SIG-M5 treated with dmso at 0.1 percent for 504 hours (cell line): ENCODE results near the gene TAAR6.
"Not testable (repeated sequence)": the region's sequence is repeated elsewhere in the genome, so short reads cannot be mapped to it uniquely, and the experiment has no call there.

ENCODE experiments used
- DNase-seq: peaks from one replicate; lab custom pipeline; 2025; ENCODE audit not compliant: unreplicated experiment; lab: John Stamatoyannopoulos, UW

TAAR6 gene, protein sequence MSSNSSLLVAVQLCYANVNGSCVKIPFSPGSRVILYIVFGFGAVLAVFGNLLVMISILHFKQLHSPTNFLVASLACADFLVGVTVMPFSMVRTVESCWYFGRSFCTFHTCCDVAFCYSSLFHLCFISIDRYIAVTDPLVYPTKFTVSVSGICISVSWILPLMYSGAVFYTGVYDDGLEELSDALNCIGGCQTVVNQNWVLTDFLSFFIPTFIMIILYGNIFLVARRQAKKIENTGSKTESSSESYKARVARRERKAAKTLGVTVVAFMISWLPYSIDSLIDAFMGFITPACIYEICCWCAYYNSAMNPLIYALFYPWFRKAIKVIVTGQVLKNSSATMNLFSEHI

DNA sequence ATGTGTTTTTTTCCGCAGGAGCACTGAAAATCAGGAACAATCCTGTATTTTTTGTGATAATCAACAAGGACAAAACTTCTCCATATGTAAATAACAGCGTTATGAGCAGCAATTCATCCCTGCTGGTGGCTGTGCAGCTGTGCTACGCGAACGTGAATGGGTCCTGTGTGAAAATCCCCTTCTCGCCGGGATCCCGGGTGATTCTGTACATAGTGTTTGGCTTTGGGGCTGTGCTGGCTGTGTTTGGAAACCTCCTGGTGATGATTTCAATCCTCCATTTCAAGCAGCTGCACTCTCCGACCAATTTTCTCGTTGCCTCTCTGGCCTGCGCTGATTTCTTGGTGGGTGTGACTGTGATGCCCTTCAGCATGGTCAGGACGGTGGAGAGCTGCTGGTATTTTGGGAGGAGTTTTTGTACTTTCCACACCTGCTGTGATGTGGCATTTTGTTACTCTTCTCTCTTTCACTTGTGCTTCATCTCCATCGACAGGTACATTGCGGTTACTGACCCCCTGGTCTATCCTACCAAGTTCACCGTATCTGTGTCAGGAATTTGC is at the start of gene TAAR6:
TSS of gene TAAR6 (plus strand) at position 102 of the 557 bp plus-strand sequence. CDS start at position 102, 0 bp downstream.
- no peak for DNase-seq

DNA sequence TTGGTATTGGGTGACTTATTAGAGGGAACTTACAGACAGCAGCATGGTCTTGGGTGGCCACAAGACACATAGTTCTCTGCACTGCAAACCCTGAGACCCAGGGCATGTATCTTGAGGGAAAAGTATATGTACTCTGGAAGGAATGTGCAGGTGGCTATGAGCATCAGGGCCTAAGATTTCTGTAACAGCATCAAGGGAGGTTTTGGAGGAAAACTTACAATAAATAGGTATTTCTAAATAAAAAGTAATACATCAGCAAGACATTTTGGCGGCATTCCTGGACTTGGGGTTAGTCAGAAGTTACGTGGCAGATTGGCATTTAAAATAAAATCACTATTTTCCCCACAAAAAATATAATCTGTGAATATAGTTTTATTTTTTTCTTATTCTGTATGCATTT is 49.2 kb upstream of the TAAR6 start:
- no peak for DNase-seq

DNA sequence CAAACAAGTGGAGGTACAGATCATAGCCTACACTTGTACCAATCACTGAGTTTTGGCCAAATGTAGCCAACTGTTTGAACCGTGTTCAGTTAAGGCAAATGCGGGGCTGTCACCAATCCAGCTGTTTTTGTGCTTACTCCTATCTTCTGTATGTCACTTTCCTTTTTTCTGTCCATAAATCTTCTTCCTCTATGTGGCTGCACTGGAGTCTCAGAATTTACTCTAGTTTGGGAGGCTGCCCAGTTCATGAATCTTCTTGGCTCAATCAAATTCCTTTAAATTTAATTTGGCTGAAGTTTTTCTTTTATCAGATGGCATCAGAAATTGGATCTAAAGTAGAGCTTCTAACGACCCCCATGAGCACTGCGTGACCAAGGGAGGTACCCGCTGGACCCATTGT is 45.5 kb upstream of the TAAR6 start:
- DNase-seq: no peak

DNA sequence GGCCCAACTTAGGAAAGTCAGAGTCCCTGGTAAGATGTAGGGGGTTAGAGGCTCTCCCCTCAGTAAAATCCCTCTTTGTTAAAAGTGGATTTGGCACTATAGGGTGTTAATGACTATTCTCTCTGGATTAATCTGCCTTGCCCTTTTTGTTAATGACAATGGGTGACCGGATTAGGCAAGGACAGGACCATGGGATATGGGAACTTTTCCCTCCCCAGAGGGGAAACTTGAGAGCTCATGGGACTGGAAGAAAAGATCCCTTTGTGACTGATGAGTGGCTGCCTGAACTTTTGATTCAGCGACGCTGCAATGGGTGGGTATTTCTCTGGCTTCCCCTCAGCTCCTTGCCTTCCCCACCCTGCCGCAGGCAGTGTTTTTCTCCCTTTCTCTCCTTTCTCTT is 44.3 kb upstream of the TAAR6 start:
- DNase-seq: no peak

DNA sequence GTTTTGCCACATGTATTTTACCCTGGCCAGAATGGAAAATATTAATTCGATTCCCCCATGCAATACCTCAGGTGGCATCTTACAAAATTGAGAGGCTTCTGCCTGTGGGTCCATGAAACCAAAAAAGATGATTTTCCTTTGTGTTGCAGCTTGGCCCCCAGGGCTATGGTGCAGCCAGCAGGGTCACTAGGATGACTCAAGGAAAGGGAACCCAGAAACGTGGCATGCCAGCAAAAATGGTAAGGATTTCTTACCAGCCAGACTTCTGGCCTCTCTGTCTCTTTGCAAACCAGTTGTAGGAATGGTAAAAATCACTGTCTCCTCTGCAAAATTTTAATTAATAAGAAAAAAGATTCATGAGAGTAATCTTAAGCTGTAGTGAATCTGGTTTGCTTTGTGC is 43.7 kb upstream of the TAAR6 start:
- DNase-seq: no peak

DNA sequence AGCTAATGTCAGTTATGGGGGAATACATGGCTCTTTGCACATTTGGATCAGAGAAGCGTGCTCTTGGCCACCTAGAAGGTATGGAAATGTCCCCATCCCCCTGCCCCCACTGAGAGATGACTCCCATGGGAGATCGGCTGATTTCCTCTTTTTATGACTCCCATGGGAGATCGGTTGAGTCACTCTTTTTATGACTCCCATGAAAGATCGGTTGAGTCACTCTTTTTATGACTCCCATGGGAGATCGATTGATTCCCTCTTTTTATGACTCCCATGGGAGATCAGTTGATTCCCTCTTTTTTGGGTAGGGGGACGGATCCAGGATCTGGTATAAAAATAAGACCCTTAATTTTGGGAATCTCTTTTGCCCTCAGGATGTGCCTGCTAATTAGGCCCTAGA is 42.3 kb upstream of the TAAR6 start:
- DNase-seq: no peak

DNA sequence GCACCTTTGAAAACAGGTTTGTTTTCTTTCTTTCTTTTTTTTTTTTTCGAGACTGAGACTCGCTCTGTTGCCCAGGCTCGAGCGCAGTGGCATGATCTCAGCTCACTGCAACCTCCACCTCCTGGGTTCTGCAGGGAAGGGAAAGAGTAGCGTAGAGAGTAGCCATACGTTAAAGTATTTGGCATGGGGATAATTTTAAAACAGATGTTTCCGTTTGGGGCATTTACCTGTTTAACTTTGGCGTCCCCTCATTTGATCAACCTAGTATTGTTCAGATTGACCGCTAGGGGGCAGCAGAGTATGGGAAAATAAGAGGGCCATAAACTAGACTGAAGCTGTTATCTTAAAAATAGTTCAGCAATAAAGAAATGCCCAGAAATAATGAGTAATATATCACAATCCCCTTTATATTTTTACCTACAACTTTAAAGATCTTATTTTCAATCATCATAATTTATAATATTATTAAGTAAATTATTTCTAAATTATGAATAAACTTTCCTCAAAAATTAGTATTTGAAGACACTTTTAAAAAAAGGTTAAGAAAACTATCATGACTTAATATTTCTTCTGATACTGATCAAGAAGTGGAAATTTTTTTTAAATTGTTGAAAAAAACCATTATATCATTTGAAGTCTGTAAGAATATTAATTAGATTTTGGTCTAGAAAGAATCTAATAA is 39.7 kb upstream of the TAAR6 start:
- peak; percentile 59 for DNase-seq

DNA sequence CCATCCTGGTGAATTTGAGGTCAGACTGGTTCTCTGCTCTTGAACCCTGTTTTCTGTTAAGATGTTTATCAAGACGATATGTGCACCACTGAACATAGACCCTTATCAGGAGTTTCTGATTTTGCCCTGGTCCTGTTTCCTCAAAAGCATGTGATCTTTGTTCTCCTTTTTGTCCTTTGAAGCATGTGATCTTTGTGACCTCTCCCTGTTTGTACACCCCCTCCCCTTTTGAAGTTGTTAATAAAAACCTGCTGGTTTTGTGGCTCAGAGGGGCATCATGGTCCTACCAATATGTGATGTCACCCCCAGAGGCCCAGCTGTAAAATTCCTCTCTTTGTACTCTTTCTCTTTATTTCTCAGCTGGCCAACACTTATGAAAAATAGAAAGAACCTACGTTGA is 35.6 kb upstream of the TAAR6 start:
- not testable (repeated sequence) for DNase-seq

DNA sequence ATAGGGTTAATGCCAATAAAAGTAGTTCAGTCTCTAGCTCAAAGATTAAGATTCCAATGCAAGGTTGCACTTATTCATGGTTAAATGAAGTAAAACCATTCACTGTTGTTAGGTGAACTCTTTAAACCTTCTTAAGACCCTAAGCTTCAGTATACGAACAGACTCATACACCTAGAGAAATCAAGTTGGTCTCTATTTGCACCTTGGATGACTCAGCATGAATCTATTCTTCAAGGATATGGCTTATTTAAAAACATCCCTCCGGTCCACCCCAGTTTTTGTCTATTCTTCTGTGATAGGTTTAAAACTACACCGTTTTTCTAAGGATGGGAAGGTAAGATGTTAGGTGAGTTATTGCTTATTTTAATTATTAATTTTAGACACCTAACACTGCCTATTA is 33.0 kb upstream of the TAAR6 start:
- no peak for DNase-seq

DNA sequence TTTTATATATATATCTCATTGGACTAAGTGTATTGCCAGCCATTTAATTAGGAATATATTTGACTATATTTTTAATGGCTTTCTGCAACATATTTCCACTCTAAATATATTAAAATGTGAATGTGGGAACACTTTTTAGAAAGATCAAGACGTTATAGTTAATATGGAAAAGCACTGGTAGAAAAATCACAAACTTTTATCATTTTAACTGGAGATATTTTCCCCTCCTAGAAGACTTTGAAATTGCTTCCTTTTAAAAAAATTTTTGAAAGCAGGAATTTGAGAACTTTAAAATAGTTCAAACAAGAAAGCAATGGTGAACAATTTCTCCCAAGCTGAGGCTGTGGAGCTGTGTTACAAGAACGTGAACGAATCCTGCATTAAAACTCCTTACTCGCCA is 32.1 kb upstream of the TAAR6 start, which contains the start of gene TAAR9:
TSS of gene TAAR9 (plus strand) at position 301 of the 400 bp plus-strand sequence. CDS start at position 314, 13 bp downstream.
- no peak for DNase-seq

DNA sequence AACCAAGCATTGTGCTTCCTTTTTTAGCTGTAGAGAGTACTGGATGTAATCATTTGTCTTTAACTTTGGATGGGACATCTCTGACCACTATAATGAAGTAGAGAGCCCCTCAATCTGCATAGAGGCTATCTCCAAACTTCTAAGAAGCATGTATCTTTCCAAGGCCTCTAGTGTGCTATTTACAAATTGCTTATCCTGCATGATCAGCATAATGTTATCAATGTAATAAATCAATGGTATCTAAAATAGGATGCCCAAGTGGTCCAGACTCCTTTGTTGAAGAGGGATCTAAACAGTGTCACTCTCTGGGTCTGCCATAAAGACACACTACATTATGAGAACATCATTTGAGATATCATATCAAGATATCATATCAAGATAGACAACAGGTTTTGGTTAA is 25.3 kb upstream of the TAAR6 start:
- DNase-seq: no peak

DNA sequence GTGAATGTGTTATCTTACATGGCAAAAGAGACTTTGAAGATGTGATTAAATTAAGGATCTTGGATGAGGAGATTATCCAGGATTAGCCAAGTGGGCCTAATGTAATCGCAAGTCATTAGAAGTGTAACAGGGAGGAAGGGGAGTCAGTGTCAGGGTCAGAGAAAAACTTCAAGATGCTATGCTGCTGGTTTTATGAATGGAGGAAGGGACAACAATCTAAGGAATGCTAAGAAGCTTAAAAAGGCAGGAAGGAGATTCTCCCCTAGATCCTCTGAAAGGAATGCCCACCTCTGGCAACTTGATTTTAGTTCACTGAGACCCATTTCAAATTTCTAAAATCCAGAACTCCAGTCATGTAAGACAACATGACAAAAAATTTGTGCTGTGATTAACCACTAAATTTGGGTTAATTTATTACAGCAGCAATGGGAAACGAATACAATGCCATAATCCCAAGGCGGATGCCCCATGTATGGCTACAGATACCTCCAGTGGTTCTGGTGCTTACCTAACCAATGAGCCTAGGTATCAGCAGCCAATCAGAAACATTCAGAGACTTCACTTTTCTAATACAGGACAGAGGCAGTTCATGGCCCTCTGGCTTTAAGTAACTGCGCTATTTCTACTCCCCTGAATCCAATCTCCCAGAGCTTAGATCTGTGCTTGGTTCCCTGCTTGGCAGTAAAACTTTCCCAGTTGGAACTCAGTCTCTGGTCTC is 21.2 kb upstream of the TAAR6 start:
- no peak for DNase-seq

DNA sequence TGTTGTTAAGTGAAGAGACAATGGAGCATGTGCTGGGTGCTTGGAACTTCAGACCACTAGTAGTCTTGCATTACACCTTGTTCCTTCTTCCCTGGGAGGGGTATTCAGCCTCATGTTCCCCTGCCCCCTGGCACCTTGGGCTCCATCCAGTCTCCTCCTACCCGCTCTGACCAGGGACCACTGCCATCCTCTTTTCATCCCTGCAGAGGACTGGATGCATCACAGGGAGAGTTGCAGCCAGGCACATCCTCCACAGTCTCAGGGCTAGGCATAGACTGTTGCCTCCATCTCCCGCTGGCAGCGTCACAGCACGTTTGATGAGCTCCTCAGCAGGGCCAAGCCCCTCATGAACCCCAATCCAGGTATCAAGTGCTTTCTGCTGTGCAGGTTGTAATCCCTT is 18.9 kb upstream of the TAAR6 start:
- DNase-seq: no peak

DNA sequence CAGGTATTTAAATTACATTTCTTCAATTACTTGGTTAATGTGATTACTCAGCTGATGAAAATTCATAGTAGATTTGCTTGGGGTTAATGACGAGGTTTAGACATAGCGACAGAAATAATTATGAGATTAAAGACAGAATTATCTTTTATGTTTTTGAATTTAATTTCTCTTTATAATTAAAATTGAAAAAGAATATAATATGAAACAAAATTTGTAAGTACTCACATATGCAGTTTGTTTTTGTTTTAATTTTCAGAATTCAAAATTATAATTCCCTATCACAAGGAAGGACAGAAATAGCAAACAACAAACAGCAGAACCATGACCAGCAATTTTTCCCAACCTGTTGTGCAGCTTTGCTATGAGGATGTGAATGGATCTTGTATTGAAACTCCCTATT is 17.8 kb upstream of the TAAR6 start, which contains the start of gene TAAR8:
TSS of gene TAAR8 (plus strand) at position 301 of the 400 bp plus-strand sequence. CDS start at position 322, 21 bp downstream.
- DNase-seq: no peak

DNA sequence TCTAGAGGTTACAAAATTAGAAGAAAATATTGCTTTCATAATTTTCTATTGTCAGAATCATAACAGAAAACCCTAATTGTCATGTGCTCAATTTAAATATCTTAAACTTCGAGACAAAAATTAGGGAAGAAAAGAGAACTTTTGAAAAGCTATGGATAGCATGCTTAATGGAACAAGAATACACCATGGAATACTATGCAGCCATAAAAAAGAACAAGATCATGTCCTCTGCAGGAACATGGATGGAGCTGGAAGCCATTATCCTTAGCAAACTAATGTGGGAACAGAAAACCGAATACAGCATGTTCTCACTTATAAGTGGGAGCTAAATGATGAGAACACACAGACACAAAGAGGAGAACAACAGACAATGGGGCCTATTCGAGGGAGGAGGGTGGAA is 10.0 kb upstream of the TAAR6 start:
- DNase-seq: not testable (repeated sequence)

DNA sequence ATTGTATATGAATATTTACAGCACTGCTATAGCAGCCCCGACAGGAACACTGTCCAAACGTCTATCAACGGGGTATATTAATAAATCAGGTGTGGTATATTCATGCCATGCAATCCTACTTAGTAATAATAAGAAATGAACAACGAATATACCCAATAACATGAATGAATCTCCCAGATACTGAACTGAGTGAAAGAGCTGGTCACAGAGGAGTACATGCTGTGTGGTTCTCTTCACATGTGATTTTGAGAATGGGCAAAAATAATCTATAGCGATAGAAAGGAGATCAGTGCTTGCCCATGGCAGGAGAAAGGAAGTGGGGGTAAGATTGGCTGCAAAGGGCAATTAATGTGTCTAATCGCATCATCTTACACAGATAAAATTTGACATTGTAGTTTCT is 3.7 kb upstream of the TAAR6 start:
- DNase-seq: no peak

DNA sequence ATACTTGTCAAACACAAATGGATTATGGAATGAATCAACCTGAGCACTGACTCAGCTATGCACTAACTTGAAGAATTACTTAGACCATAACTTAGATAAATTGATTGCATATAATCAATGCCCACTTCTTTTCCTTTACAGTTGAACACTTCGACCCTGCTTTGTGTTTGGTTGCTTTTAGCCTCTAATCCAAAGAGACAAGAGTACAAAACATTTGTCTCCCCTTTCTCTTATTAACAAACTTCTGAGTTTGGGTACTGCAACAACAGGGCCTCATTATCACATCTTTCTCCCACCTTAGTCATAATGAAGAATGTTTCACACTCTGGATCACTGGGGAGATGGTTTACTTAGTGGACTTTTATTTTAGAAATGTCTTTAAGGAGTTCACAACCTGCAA is 2.6 kb upstream of the TAAR6 start:
- DNase-seq: no peak

DNA sequence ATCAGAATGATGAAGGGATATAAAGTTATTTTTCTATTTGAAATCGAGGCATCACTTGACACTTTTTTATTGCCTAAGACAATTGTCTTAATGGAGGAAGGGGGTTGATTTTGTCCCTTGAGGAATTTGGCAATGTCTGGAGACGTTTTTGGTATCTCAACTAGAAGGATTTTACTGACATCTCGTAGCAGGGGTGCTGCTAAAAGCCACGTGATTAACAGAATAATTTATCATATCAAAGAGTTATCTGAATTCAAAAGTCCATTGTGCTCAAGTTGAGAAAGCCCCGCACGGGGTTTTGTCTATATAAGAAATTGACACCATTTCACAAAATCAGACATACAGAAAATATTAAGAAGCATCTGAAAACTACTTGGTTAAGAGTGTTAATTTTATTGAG is 1.5 kb upstream of the TAAR6 start:
- no peak for DNase-seq

DNA sequence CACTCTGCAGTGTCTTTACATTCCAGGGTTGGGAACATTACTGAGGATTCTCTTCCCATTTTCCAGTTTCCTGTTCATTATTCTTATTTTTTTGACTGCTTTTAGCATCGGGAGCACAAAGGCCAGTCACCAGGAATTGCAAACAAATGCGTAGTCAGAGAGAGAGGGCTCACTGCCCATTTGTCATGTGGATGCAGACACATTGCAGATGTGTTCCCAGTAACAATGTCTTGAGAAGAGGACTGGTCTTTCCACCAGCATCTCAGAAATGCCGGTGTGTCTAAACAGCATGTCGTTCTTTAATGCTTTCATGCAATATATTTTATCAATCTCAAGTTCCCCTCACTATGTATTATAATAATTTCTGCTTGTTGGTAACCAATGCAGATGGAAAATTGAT is 952 bp upstream of the TAAR6 start:
- no peak for DNase-seq

DNA sequence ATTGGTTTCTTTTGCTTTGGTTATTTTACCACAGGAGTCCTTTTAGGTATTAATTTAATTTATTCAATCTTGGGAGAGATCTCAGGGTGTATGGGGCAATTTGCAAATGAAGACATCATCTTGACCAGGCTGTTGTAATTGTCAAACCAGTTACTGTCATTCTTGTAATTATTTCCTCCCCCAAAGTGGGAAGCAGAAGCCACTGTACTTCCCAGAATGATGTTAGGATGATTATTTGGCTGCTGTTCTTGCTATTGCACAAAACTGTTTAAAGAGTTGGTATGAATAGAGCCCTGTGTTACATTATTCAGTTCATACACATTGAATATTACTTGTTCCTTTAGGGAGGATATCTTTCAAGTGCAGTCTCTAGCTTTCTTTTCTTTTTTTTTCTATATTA is 1.7 kb downstream of the TAAR6 start:
- no peak for DNase-seq

DNA sequence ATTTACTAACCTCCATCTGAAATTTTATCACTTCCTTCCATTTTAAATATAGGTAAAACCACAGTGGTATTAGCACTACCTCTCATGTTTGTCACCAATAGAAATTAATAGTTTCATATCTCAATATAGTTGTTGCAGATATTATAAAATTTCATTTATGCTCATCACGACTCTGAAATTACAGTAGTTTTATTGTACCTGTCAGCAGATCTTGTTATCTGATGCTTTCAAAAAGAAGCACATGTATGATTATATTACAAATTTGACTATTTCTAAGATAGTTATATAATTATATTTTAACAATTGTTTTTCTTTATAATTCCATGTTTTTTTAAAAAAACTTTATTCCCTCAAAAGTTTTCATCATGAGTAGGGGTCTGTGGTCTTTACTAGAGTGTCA is 14.6 kb downstream of the TAAR6 start:
- DNase-seq: no peak

DNA sequence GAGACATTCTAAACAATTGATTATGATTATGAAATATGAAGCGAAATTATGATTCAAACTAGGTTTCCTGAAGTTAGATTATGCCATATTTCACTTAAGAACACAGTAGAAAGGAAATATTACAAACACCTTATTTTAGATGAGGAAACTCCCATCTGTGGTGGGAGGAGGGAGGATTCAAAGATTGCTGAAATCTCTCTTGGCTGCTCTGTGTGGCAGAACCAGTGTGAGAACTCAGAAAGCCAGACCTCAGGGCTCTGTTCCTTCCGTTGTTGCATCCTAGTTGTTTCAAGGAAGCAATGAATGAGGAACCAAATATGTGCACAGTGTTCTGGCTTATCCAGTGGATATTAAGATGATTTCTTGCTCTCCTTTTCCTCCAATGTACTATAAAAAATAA is 17.3 kb downstream of the TAAR6 start:
- no peak for DNase-seq
